Measurements from ENCODE around the gene COQ5. TPM values are rescaled to one million over a fixed set of nuclear protein-coding genes. Genes with fewer than 3 reads are reported as not detected.

Gene COQ5
- total and polyA plus RNA-seq, 4 donors = 21.1 to 28.4 (median 24.4) TPM

DNA sequence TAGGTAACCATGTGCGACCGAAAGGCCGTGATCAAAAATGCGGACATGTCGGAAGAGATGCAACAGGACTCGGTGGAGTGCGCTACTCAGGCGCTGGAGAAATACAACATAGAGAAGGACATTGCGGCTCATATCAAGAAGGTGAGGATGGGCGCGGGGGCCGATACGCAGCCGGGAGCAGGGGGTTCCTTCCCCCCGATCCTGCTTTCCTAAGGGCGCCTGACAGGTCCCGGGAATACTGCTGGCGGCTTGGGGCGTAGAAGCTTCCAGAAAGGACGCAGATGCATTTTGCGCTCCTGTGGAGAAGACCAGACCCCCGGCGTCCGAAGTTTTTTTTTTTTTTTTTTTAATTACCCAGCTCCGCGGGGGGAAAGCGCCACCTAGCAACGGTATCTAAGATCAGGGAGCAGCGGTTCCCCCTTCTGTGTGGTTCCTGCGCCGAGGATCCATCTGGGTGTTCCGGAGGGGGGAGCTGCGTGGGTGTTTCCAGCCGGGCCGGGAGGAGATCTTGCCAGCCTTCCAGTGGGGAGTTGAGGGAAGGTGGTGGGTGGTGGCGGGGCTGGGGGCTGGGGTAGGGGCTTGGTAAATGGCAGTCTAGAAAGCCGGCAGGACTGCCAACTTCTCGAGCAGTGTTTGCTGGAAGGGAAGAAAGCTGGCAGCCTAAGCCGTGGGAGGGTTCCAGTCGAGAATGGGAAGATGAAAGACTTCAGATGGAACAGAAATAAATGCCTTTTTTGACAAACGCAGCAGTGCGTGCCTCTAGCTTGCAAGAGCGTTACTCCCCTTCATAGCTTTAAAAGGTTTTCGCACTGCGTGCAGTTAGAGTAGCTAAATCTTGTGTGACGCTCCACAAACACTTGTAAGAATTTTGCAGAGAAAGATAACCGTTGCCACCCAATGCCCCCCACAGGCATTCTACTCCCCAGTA is 32.3 kb downstream of the COQ5 start:
- Histone ChIP-seq H3K27ac (ENCODE audit: low read depth in 1 of 2, low read length in 1 of 2) (peak overlapping the region; percentile 71 to 92), H3K27me3 (ENCODE audit: control insufficient read depth in 3 of 3, insufficient read depth in 3 of 3, low read length in 2 of 3) (no peaks in the 10 kb centered on the region), H3K9ac (ENCODE audit: insufficient read depth in 1 of 2, low read length in 2 of 2) (peak overlapping the region; percentile 42 to 56), H3K4me3 (peak overlapping the region; percentile 89), H3K9me3 (ENCODE audit: control insufficient read depth in 4 of 4, insufficient read depth in 3 of 4, low read length in 3 of 4) (no peaks in the 10 kb centered on the region), H3K36me3 (ENCODE audit: control insufficient read depth in 4 of 4, insufficient read depth in 4 of 4, low read length in 4 of 4) (peaks cover 2 to 30% (median 15%) of the 10 kb centered on the region in 4 donors), H3K4me1 (ENCODE audit: control insufficient read depth in 5 of 5, insufficient read depth in 5 of 5, low read length in 5 of 5) (peaks cover 0 to 30% (median 12%) of the 10 kb centered on the region in 5 donors)
- TF ChIP-seq, protein P1, sequence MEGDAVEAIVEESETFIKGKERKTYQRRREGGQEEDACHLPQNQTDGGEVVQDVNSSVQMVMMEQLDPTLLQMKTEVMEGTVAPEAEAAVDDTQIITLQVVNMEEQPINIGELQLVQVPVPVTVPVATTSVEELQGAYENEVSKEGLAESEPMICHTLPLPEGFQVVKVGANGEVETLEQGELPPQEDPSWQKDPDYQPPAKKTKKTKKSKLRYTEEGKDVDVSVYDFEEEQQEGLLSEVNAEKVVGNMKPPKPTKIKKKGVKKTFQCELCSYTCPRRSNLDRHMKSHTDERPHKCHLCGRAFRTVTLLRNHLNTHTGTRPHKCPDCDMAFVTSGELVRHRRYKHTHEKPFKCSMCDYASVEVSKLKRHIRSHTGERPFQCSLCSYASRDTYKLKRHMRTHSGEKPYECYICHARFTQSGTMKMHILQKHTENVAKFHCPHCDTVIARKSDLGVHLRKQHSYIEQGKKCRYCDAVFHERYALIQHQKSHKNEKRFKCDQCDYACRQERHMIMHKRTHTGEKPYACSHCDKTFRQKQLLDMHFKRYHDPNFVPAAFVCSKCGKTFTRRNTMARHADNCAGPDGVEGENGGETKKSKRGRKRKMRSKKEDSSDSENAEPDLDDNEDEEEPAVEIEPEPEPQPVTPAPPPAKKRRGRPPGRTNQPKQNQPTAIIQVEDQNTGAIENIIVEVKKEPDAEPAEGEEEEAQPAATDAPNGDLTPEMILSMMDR (IDR thresholded peaks at IDR 0.05; ENCODE audit: control extremely low read depth, extremely low read depth) = no peak
- 0 to 1% methylated on average over 45 to 47 of the region's 47 CpGs for WGBS, 2 donors
- peak; percentile 66 to 73 (median 67) for DNase-seq
- peak; percentile 42 for ATAC-seq (ENCODE audit: insufficient read depth, low FRiP score)

DNA sequence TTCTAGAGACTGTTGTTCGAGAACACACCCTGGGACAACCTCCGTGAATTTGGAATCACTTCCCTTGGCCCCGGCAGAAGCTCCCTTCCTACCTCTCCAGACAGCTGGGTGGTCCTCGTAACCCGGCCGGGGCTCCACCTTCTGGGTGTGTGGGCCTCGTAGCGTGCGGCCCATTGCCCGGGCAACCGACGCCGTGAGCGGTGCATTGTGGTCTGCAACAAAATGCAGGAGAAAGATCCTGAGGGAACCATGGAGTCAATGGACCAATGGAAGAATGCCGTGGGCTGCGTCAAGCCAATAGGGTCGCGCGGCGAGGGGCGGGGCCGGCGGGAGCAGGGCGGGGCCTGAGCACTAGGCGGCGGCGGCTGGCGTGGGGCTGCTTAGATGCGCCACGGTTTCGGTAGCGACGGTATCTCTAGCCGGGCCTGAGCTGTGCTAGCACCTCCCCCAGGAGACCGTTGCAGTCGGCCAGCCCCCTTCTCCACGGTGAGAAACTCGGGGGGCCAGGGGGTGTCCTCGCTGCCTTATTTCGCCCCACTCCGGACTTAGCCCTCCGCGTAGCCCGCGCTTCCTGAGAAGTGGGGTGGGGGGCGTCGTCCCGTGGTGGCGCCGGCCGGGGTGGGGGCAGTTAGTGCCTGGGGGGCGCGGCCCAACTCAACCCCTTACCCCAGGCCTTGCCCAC is 33.1 kb downstream of the COQ5 start, which contains the start of gene DYNLL1:
TSS of gene DYNLL1 (plus strand) at position 383 of the 682 bp plus-strand sequence. CDS start 309 bp downstream, outside the sequence.
- Histone ChIP-seq H3K4me3 (peak within 1 kb of the TSS; percentile 89), H3K4me1 (ENCODE audit: control insufficient read depth in 5 of 5, insufficient read depth in 5 of 5, low read length in 5 of 5) (peaks cover 0 to 28% (median 12%) of the 10 kb centered on the region in 5 donors), H3K27me3 (ENCODE audit: control insufficient read depth in 3 of 3, insufficient read depth in 3 of 3, low read length in 2 of 3) (no peaks in the 10 kb centered on the region), H3K9ac (ENCODE audit: insufficient read depth in 1 of 2, low read length in 2 of 2) (peak within 1 kb of the TSS; percentile 56 to 73), H3K27ac (ENCODE audit: low read depth in 1 of 2, low read length in 1 of 2) (peak within 1 kb of the TSS; percentile 71 to 92), H3K36me3 (ENCODE audit: control insufficient read depth in 4 of 4, insufficient read depth in 4 of 4, low read length in 4 of 4) (peaks cover 3 to 28% (median 18%) of the 10 kb centered on the region in 4 donors), H3K9me3 (ENCODE audit: control insufficient read depth in 4 of 4, insufficient read depth in 3 of 4, low read length in 3 of 4) (no peaks in the 10 kb centered on the region)
- TF ChIP-seq, protein P1 (IDR thresholded peaks at IDR 0.05; ENCODE audit: control extremely low read depth, extremely low read depth) = no peak
- 1% methylated on average over 50 to 53 of the region's 53 CpGs for WGBS, 2 donors
- peak; percentile 97 to 98 (median 97) for DNase-seq
- ATAC-seq (ENCODE audit: insufficient read depth, low FRiP score) = peak; percentile 98

DNA sequence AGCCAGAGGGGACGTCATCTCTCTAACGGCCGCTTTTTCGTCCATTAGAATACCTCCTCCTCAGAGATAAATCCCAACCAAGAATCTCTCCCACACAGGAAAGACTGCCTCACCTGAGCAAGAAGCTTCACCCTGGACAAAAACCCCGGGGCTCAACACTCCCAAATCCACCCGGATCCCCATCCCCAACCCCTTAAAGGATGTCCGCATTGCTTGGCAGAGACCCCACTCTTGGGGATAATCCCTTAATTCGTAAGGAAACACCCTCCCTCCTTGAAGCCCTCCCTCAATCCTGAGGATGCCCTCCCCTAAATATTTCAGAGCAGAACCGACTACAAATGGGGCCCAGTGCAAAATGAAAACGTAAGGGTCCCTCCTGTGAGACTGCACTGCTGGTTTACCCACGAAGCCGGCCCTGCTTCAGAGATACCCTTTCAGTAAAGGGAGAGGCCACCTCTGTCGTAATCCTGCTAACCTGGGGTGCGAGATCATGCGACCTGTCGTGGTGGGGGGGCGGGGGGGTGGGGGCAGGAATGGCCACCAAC is 33.7 kb downstream of the COQ5 start:
- peak overlapping the region in 1 of 2 donors; percentile 42 for H3K27ac ChIP-seq (ENCODE audit: low read depth in 1 of 2, low read length in 1 of 2)
- H3K27me3 ChIP-seq (ENCODE audit: control insufficient read depth in 3 of 3, insufficient read depth in 3 of 3, low read length in 2 of 3) = no peaks in the 10 kb centered on the region
- ATAC-seq (ENCODE audit: insufficient read depth, low FRiP score) = no peak
- H3K36me3 ChIP-seq (ENCODE audit: control insufficient read depth in 4 of 4, insufficient read depth in 4 of 4, low read length in 4 of 4) = peaks cover 2 to 23% (median 14%) of the 10 kb centered on the region in 4 donors
- peak in 2 of 3 donors; percentile 19 to 43 for DNase-seq
- WGBS, 2 donors = 25 to 30% methylated on average over 17 of the region's 17 CpGs
- H3K9me3 ChIP-seq (ENCODE audit: control insufficient read depth in 4 of 4, insufficient read depth in 3 of 4, low read length in 3 of 4) = no peaks in the 10 kb centered on the region
- H3K4me1 ChIP-seq (ENCODE audit: control insufficient read depth in 5 of 5, insufficient read depth in 5 of 5, low read length in 5 of 5) = peaks cover 0 to 24% (median 12%) of the 10 kb centered on the region in 5 donors
- H3K9ac ChIP-seq (ENCODE audit: insufficient read depth in 1 of 2, low read length in 2 of 2) = peak overlapping the region; percentile 54 to 73
- peak overlapping the region; percentile 64 for H3K4me3 ChIP-seq
- TF ChIP-seq, protein P1 (IDR thresholded peaks at IDR 0.05; ENCODE audit: control extremely low read depth, extremely low read depth) = no peak
